GM18508 (cell line): ENCODE results near the gene PTPN6.

Experiments used
- ATAC-seq: cut with Tn5 transposase; IDR thresholded peaks from one replicate; pipeline ENCODE4 v1.9.1; 2021; ENCODE audit warnings: moderate number of reproducible peaks; ENCODE audit not compliant: insufficient read depth, unreplicated experiment

Gene PTPN6

GRCh38 chr12:6963791-6964413 is 12.7 kb downstream of the PTPN6 start:
- ATAC-seq = no peak

- no peak for ATAC-seq
Observed at GRCh38 chr12:6964605-6965025, 13.5 kb downstream of the PTPN6 start.

DNA sequence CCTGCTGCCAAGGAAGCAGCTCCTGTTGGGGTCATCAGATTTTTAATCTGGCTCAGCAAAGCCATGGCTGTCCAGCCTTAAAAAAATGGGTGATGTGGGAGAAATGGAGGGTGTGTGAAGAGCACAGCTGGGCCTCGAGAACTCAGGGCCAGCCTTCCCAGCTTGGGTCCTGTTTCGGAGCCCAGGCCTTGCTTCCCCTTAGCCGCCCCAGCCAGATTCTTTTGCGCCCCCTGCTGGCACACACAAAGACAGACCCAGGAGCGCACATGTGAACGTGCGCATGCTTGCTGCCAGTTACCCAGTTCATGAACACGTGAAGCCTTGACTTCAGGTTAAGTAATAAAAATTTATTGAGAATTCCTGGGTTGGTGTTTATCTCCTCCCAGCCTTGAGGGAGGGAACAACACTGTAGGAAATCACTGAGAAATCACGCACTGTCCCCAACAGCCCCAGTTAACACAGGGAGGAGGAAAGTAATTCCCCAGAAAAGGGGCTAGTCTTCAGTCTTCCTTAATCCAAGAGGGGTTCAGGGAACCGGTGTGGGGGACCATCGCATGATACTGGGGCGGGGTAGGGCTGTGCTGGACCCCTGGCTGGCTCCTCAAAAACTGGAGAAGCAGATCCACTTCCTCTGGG is 14.0 kb downstream of the PTPN6 start:
- no peak for ATAC-seq

DNA sequence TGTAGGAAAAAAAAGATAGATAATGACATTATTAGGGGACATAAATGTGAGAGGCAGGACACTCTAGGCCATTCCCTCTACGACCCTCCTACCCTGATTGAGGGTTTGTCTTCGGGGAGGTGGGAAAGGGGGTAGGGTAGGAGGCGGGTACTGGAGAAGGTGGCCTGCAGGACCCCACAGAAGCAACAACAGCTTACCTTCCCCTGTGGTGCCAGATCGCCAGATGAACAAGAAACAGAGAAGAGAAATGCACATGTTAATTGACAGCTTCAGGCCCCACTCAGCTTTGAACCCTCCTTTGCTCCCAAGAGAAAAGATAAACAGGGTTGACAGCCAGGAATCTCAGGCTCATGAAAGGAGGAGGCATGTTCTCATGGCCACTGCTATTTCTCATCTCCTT is 14.6 kb downstream of the PTPN6 start:
- ATAC-seq = no peak

DNA sequence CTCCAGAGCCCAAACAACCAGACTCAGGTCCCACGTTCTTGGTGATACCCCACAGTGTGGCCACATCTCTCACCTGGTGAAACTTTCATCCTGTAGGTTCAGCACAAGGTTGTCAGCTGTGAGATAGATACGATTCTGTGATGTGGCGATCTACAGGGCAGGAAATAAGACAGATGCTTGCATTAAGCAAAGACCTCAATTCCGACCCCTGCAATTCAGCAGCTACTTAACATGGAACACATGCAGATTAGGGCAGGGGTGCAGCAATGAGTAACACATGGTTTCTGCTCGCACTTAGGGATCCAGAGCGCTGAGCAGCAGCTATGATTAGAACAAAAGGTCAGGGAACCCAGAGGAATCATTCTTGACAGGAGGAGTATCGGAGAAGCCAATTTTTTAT is 15.2 kb downstream of the PTPN6 start:
- no peak for ATAC-seq

DNA sequence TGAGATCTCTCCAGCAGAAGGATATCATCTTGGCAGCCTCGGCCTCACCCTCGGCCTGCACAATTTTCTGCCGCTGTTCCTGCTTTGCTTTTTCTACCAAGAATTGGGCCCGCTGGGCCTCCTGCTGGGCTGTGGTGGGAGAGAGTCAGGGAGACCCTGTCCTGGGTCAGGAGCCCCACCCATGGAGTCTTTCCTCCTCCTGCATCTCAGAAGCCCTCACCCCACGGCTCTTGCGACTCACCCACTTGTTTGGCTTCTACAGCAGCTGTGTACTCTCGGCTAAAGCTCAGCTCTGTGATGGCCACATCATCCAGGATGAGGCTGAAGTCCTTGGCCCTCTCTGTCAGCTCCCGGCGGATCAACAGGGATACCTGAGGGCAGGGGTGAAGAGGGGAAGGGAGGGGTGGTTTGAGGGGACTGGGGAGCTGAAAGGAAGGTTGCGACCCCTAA is 16.5 kb downstream of the PTPN6 start:
- ATAC-seq = no peak

GRCh38 chr12:6968426-6968825 is 17.3 kb downstream of the PTPN6 start:
- ATAC-seq = no peak

DNA sequence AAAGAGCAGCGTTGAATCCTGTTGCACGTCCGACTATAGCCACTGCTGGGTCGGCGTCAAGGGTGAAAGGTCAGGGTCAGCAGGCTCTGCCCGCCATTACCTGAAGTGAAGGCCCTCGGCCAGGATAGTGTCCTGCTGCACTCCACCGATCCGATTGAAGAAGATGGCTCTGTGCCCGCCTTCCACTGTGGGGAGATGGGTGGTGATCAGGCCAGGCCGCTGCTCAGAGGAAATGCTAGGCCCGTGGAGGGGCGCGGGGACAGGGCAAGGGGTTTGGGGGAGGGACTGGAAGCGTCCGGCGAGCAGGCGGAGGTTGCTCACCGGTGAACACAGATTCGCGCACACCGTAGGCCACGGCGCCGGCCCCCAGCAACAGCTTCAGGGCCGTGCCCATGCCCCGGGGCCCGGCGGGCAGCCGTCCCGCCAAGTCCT is 19.0 kb downstream of the PTPN6 start:
- peak; percentile 9 for ATAC-seq

GRCh38 chr12:6974180-6974579 is 23.0 kb downstream of the PTPN6 start:
- no peak for ATAC-seq

GRCh38 chr12:6975297-6976032 is 24.3 kb downstream of the PTPN6 start:
- ATAC-seq = no peak

GRCh38 chr12:6977653-6978052 is 26.5 kb downstream of the PTPN6 start:
- no peak for ATAC-seq

GRCh38 chr12:6978188-6978587 is 27.0 kb downstream of the PTPN6 start:
- ATAC-seq = no peak

- ATAC-seq = no peak
Observed at GRCh38 chr12:6978611-6979011, 27.5 kb downstream of the PTPN6 start.

GRCh38 chr12:6979021-6979420 is 27.9 kb downstream of the PTPN6 start:
- no peak for ATAC-seq

DNA sequence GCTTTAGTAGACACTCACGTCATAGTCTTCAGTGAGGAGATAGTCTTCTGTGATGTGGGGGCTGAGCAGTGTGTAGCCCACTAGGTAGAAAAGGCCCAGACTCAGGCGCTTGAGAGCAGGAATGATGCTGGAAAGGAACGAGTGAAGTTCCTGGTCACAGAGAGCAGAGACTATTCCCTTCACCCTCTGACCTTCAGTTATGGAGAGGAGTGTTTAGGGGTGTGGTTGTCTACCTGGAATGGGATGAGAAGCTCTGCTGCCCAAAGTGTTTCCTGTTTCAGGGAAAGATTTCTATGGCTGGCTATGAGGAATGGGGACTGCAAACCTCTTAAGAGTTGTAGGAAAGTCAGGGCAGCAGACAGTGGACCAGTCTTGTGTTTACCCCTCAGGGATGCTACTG is 28.3 kb downstream of the PTPN6 start:
- ATAC-seq = no peak

GRCh38 chr12:6980075-6980474 is 28.9 kb downstream of the PTPN6 start:
- no peak for ATAC-seq

GRCh38 chr12:6980740-6981139 is 29.6 kb downstream of the PTPN6 start:
- no peak for ATAC-seq

DNA sequence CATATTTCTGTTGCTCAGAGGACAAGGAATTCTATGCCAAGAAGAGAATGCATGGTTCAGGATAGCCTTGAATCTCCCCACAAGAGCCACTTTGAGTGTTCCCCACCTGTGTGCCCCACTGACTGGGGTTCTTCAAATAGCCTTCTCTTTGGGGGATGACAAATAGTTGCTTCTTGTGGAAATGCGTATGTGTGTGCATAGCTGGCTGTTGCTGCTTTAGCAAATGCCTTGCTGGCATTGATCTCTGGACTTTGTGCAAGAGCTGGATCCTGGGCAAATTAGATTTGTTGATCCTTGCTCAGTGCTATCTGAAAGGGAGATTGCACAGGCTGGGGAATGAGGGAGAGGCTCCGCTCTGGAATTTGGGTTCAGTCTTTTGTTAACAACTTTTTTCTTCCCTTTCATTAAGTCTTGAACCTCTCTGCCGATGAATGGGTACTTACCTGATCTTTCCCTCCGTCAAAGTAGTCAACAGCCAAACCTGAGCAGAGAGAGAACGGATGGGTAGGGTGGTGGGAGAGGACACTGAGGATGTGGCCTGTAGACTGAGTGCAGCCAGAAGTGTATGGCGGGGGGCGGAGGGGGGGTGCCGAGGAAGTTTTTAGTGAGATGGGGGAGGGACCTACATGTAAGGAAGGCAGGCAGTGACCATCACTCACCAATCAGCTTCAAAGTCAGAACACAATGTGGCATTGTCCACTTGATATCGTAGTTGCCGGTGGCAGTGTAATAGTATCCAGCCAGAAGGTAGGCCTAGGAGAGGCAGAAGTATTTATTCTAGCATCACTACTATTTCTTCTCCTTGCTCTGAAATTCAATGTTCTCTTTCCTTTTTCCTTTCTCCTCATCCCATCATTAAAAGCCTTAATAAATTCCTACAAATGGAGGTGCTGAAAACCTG is 30.2 kb downstream of the PTPN6 start:
- ATAC-seq = no peak

- ATAC-seq = no peak
Observed at GRCh38 chr12:6982532-6982931, 31.4 kb downstream of the PTPN6 start.

GRCh38 chr12:6987956-6988553 is 36.9 kb downstream of the PTPN6 start:
- no peak for ATAC-seq
